Measurements from ENCODE around the gene GOLGA8T.
"Not testable (repeated sequence)": the region's sequence is repeated elsewhere in the genome, so short reads cannot be mapped to it uniquely, and the experiment has no call there.

GRCh38 chr15:30179814-30180213 is 45.0 kb downstream of the GOLGA8T start:
- not testable (repeated sequence) for TF ChIP-seq CTCF (IDR thresholded peaks at IDR 0.05); EP300 (IDR thresholded peaks at IDR 0.05); POLR2A (IDR thresholded peaks at IDR 0.05; ENCODE audit: low read depth)

Measured in esophagus muscularis mucosa (tissue), 4 donors.